Right lobe of liver (tissue), 6 donors: ENCODE data around the gene B4GALT2. TPM values are rescaled to one million over a fixed set of nuclear protein-coding genes. Genes with fewer than 3 reads are reported as not detected.
A peak's percentile ranks its signal among the peaks of the same experiment; 100 is the strongest.

Experiments used
- ATAC-seq, 4 donors: fragments of 200-7000 bp; cut with Tn5 transposase; one replicate each; pipeline ENCODE4 v1.9.1; 2020; ENCODE audit warnings: mild to moderate bottlenecking in 4 of 4, moderate library complexity in 4 of 4
- DNase-seq, 3 donors: peaks; one replicate each; pipeline ENCODE4 v3.0.0-alpha.2; 2020
- H3K27ac ChIP-seq, 3 donors: fragments of 200-600 bp; one replicate each; pipeline ENCODE4 v1.8.0; 2022
- H3K27me3 ChIP-seq, 2 donors: fragments of 200-600 bp; one replicate each; pipeline ENCODE4 v1.8.0; 2022
- H3K36me3 ChIP-seq, 4 donors: fragments of 200-600 bp; sonication (generic) in 1 of 4; one replicate each; pipeline versions ENCODE4 v1.5.1 to v1.8.0; 2017 to 2022; ENCODE audit warnings: control low read depth in 1 of 4
- H3K4me1 ChIP-seq, 4 donors: fragments of 200-600 bp; sonication (generic) in 1 of 4; one replicate each; pipeline versions ENCODE4 v1.5.1 to v1.8.0; 2017 to 2022; ENCODE audit warnings: control low read depth in 1 of 4
- H3K4me3 ChIP-seq, 3 donors: fragments of 200-600 bp; one replicate each; pipeline ENCODE4 v1.8.0; 2022
- H3K9me3 ChIP-seq, 4 donors: fragments of 200-600 bp; sonication (generic) in 1 of 4; one replicate each; pipeline versions ENCODE4 v1.5.1 to v1.8.0; 2017 to 2022; ENCODE audit warnings: control low read depth in 1 of 4
- CTCF ChIP-seq, 4 donors: fragments of 200-600 bp in 3 of 4; fragments of 450-650 bp in 1 of 4; IDR thresholded peaks; one replicate each; pipeline versions ENCODE4 v1.5.1 to v1.8.0; 2016 to 2022; ENCODE audit warnings: antibody characterized with exemption in 4 of 4, mild to moderate bottlenecking in 2 of 4
- POLR2A ChIP-seq: fragments of 450-650 bp; IDR thresholded peaks from one replicate; pipeline ENCODE4 v1.6.1; 2017; ENCODE audit warnings: antibody characterized with exemption, mild to moderate bottlenecking
- WGBS: methylation state at CpG from one replicate; pipeline ENCODE4 v1.1.6; 2018; ENCODE audit warnings: low coverage, low lambda C conversion rate; ENCODE audit not compliant: insufficient coverage; ENCODE audit errors: missing lambda C conversion rate; 5-methylcytosine and 5-hydroxymethylcytosine counted together
- intact Hi-C, 2 donors: fragments of 100-400 bp; cut with DNase I; formaldehyde crosslinking; loops; one replicate each; pipeline versions ENCODE4 v1.11.2 to v1.14.1; 2022
- total RNA-seq, 6 experiments: library from RNA; depleted of rRNA in 2 of 6; stranded (reverse); fragments of >200 nt in 2 of 6; fragmentation: NEBNext Ultra II Directional in 3 of 6; extraction: Animal tissue kit (Norgen Biotek cat#: 25700) in 3 of 6; gene quantifications; one replicate each; pipeline versions ENCODE4 v1.1.0 to v1.2.4, GENCODE V29; 2016 to 2023
- donor health status: DM: no; HTN: yes; CAD: no.
- donor health status: DM: no; HTN: no; CAD: no.
- donor health status: DM: no; HTN: no; CAD: no.
- donor health status: DM: no; HTN: yes; CAD: no.
- donor health status: DM: no; HTN: yes; CAD: no.

The B4GALT2 gene
- total RNA-seq, 6 experiments from 2014 or later = 13.4 to 49.5 (median 18.5) TPM

GRCh38 chr1:43934101-43934985 lies 44.7 kb upstream of the B4GALT2 start:
- Histone ChIP-seq H3K27me3 (no peaks in the 10 kb centered on the region), H3K36me3 (no peaks in the 10 kb centered on the region), H3K4me3 (peak overlapping the region in 2 of 3 donors; percentile 27 to 29), H3K4me1 (peaks cover 0 to 19% (median 3%) of the 10 kb centered on the region in 4 donors), H3K9me3 (no peaks in the 10 kb centered on the region), H3K27ac (no peak overlapping the region)
- WGBS = 22% methylated on average over 10 of the region's 13 CpGs
- peak; percentile 62 to 74 (median 63) for TF ChIP-seq CTCF (IDR thresholded peaks at IDR 0.05)
- TF ChIP-seq POLR2A = no peak
- ATAC-seq (peak; percentile 70 to 81 (median 75)), DNase-seq (peak; percentile 71 to 76 (median 73))
- intact Hi-C loops = loop anchor here (5.0 to 10.0 kb wide), 2 partner anchors 170 to 172 kb away; no protein-coding TSS in a partner anchor

GRCh38 chr1:43934986-43935324 lies 44.1 kb upstream of the B4GALT2 start:
- H3K4me1 ChIP-seq = peaks cover 0 to 19% (median 3%) of the 10 kb centered on the region in 4 donors
- H3K27me3 ChIP-seq = no peaks in the 10 kb centered on the region
- no peak overlapping the region for H3K4me3 ChIP-seq
- TF ChIP-seq POLR2A (no peak), CTCF (IDR thresholded peaks at IDR 0.05) (peak in 1 of 4 donors; percentile 2)
- intact Hi-C loops = loop anchor here (5.0 to 10.0 kb wide), 2 partner anchors 170 to 173 kb away; no protein-coding TSS in a partner anchor
- H3K36me3 ChIP-seq = no peaks in the 10 kb centered on the region
- WGBS = 33% methylated on average over 3 of the region's 5 CpGs
- ATAC-seq (no peak), DNase-seq (no peak)
- no peaks in the 10 kb centered on the region for H3K9me3 ChIP-seq
- no peak overlapping the region for H3K27ac ChIP-seq

GRCh38 chr1:43935711-43936427 lies 43.1 kb upstream of the B4GALT2 start:
- H3K4me1 ChIP-seq = peaks cover 0 to 19% (median 3%) of the 10 kb centered on the region in 4 donors
- no peak for ATAC-seq
- no peak overlapping the region for H3K27ac ChIP-seq
- no peak for DNase-seq
- WGBS = no CpG with 5 or more reads among the region's 48 CpGs
- H3K27me3 ChIP-seq = no peaks in the 10 kb centered on the region
- intact Hi-C loops = loop anchor here in 1 of 2 donors (10.0 kb wide), 1 partner anchor 171 kb away; no protein-coding TSS in a partner anchor
- H3K4me3 ChIP-seq = peak overlapping the region in 1 of 3 donors; percentile 50
- TF ChIP-seq POLR2A (no peak), CTCF (IDR thresholded peaks at IDR 0.05) (no peak)
- H3K36me3 ChIP-seq = no peaks in the 10 kb centered on the region
- H3K9me3 ChIP-seq = no peaks in the 10 kb centered on the region

- ATAC-seq (peak; percentile 43 to 57 (median 50)), DNase-seq (peak in 1 of 3 donors; percentile 54)
- TF ChIP-seq POLR2A (no peak), CTCF (IDR thresholded peaks at IDR 0.05) (peak in 2 of 4 donors; percentile 16 to 21)
- H3K4me1 ChIP-seq = peaks cover 0 to 19% (median 3%) of the 10 kb centered on the region in 4 donors
- no peaks in the 10 kb centered on the region for H3K27me3 ChIP-seq
- 50% methylated on average over 2 of the region's 56 CpGs for WGBS
- H3K9me3 ChIP-seq = no peaks in the 10 kb centered on the region
- no peak overlapping the region for H3K27ac ChIP-seq
- H3K4me3 ChIP-seq = peak overlapping the region; percentile 20 to 50 (median 25)
- intact Hi-C loops = loop anchor here in 1 of 2 donors (10.0 kb wide), 1 partner anchor 172 kb away; no protein-coding TSS in a partner anchor
- H3K36me3 ChIP-seq = no peaks in the 10 kb centered on the region
These were observed 42.4 kb upstream of the B4GALT2 start for GRCh38 chr1:43936431-43937151.
